GM21515 (cell line): ENCODE measurements around the gene MYO1D.
"Not testable (repeated sequence)": the region's sequence is repeated elsewhere in the genome, so short reads cannot be mapped to it uniquely, and the experiment has no call there.

Experiments used
- ATAC-seq: cut with Tn5 transposase; IDR thresholded peaks from one replicate; pipeline ENCODE4 v1.9.1; 2021; ENCODE audit not compliant: unreplicated experiment

The MYO1D gene

DNA sequence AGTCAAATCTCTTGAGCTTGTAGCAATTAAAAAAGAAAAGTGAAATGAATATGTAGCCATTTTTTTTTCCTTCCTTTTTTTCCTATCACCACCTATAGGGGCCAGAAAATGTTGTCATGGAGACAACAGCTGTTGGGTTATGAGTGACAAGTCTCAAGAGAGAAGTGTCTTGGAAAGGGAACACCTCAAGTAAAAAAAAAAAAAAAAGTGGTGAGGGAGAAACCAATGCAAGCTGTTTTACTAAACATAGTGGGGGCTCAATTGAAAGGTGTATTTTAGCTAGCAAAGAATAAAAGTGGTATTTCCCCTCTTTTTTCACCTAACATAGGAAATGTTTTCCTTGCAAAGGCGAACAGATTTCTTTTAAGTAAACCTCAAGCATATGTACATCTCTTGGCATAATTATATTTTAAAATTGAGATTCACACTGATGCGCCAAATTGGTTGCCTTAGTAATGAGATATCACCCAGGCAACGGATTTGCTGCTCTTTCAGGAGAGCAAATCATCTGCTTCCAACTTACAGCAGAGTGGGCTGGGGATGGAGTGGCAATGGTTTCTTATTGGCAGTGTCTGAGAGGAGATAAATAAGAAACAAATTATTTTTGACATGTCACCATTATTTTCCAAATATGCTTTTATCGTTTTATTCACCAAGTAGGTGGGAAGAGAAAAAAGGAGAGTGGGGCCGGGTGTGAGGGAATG lies 183.6 kb downstream of the MYO1D start:
- no peak for ATAC-seq

DNA sequence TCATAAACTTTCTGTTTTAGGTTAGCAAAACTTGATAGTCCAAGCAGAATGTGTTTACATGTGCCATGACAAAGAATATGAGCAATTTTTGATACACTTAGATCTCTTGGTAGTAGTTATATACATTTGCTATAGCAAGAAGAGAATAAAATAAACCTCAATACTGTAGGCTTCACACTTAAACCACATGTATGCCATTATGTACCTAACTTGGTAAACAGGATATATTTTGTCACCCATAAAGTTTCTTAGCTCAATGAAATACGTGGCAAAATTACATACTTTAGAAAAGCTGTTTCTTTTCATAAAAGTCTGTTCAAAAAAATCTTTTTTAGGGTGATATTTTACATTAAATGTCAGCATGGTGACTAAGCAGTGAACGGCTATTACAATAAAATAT lies 184.7 kb downstream of the MYO1D start:
- no peak for ATAC-seq

DNA sequence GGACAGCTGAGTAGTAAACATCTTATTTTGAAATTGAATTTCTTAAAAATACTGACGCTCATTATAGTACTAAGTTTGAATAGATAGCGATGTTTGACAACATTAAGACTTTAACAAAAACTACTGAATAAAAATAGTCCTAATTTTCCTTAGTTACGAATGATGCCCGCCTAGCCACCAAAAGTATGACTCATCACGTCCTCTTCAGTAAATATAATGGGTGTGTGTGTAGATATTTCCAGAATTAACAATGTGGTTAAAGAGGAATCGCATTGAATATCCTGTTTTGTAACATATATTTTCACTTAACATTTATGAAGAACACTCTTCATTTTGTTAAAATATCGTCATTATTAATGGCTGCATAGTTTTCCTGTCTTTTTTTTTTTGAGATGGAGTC lies 187.6 kb downstream of the MYO1D start:
- ATAC-seq = no peak

DNA sequence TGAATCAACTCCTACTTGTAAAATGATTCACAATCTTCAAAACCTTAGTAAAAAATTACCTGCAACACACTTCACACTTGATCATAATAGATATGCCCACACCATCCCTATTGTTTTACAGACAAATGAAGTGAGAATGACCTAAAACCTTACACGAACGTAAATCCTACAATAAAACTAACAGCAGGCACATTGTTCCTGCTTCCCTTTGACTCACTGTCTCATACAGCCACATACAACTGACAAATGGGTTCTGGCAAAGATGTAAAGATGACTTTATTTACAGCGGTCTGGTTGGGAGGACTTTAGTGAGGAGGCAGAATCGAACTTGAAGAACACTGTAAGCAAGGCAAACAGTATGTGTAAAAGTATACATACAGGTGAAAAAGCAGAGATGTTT lies 188.7 kb downstream of the MYO1D start:
- ATAC-seq = no peak

DNA sequence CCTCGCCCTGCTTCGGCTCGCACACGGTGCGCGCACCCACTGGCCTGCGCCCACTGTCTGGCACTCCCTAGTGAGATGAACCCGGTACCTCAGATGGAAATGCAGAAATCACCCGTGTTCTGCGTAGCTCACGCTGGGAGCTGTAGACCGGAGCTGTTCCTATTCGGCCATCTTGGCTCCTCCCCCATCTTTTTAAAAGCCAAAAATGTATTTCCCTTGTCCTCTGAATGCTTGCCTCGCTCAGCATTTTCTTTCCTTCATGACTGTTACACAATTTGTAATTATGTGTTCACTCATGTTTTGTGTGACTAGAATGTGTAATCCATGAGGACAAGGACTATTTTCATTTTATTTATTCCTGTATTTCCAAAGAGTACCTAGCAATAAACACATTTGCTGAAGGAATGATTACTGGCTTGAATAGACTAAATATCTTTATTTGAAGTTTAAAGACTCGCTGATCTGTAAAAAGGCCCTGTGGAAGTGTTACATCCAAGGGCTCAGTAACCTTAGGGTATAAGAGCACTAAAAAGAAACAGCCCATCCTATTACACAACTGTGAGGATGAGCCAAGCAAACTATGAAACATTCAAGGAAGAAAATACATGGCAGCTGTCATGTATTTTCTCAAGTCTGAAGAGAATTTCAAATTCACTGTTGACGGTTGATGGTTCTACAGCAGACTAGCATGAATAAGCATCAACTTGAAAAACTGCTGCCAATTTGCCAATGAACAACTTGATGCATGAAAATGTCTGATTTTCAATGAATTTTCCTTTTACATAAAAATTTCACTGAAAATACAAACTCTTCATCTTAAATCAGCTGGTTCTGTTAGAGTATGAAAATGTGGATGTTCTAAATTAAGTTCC lies 192.6 kb downstream of the MYO1D start:
- ATAC-seq = no peak

DNA sequence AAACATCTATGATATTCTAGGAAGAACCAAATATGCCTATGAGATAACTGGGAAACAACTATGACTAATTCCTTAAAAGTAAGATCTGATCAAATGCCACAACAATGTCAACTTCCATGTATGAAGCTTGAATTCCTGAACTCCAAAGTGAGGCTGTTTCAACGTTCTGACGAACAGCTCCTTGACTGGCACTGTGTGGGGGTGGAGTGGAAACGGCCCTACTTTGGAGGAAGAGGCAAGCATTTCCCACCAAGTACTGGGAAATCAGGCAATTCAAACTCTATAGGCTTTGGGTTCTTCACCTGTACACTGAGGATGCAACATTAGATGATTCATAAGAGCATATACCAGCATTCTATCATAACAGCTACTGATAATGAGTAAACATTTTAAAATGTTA lies 203.0 kb downstream of the MYO1D start:
- no peak for ATAC-seq

DNA sequence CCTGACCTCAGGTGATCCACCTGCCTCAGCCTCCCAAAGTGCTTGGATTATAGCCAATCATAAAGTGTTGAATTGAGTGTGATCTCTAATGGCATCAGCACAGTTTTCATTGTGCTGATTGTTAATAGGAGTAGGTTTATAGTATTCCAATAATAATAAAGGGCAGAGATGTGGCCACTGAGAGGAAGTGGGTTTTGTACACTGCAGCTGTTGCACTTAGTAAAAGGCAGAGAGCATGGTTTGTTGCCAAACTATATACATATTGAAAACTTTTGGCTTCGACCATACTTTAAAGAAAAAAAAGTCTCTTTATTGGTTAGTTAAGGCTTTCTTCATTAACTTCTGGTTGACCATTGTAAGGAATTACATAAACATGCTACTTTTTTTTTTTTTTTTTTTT lies 204.2 kb downstream of the MYO1D start:
- no peak for ATAC-seq

DNA sequence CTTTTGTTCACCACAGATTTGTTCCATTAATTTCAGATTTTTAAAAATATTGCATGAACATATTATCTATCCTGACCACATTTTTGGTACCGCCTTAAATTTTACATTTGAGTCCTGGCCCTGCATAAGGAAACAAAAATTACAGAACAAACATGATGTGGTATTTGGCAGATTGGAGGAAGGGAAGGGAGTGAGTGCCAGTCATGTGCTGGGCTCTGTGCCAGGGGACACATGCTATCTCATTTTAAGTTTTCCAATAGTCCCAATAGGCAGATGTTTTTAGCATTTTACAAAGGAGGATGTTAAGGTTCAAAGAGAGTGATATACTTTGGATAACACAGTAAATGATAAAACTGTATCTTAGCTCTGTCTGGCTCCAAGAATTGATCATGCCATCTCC lies 205.0 kb downstream of the MYO1D start:
- no peak for ATAC-seq

DNA sequence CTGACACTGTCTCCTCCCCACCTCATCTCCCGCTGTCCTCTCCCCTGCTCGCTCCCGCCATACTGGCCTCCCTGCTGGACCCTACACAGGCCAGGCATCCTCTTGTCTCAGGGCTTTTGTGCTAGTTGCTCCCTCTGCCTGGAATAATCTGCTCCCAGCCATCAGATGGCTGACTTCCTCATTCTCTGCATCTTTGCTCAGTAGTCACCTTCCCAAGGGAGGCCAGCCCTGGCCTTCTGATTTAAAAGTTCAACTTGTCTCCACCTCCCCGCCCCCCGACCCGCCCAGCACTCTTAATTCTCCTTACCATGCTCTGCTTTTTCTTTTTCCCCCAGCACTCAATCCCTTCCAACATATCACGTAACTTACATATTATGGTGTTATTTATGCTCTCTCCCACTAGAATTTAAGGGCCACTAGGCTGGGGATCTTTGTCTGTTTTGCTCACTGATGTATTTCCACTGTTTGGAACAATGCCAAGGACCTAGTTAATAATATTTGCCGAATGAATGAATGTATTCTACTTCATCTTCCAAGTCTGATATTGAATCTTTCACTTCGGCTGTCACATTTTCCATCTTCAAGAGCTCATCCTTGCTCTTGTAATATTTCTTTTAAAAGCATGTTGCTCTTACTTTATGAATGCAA lies 211.9 kb downstream of the MYO1D start:
- ATAC-seq = no peak

DNA sequence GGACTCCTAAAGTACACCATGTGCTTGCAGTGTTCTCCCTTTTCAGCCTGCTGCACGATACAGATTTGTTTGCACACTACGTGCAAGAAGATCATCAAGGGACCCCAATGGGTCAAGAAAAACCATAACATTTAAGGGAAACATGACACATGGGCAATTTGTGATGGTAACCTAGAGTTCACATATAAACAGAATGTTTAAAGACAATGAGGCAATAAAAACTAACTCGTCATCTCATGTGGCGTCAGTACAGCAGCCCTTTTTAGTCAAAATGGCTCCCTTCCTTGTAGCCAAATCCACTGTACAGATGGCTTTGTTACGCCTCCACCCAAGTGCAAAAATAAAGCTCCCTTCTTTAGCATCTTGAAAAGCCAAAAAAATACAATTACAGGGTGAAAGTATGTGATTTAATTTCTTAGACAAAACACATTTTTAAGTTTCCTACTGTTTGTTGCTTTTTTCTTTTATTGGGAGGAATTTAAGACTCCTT lies 216.4 kb downstream of the MYO1D start:
- no peak for ATAC-seq

DNA sequence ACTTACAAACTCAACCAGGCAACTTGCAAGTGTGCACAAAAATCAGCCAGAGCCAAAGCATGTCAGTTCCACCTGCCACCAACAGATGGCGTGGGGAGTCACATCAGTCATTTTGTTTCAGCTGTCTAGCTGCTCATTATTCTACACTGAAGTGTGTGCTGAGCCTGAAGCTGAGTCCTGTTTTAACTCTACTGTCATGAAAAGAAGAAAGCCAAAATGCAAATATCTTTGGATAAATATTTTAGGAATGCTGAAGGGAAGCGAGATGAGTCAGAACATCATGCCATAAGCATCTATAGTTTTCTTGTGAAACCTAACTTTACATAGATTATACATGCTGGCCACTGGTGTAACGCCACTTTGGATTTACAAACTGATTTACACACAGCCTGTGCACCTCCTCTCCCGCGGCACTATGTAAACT lies 217.5 kb downstream of the MYO1D start:
- no peak for ATAC-seq

DNA sequence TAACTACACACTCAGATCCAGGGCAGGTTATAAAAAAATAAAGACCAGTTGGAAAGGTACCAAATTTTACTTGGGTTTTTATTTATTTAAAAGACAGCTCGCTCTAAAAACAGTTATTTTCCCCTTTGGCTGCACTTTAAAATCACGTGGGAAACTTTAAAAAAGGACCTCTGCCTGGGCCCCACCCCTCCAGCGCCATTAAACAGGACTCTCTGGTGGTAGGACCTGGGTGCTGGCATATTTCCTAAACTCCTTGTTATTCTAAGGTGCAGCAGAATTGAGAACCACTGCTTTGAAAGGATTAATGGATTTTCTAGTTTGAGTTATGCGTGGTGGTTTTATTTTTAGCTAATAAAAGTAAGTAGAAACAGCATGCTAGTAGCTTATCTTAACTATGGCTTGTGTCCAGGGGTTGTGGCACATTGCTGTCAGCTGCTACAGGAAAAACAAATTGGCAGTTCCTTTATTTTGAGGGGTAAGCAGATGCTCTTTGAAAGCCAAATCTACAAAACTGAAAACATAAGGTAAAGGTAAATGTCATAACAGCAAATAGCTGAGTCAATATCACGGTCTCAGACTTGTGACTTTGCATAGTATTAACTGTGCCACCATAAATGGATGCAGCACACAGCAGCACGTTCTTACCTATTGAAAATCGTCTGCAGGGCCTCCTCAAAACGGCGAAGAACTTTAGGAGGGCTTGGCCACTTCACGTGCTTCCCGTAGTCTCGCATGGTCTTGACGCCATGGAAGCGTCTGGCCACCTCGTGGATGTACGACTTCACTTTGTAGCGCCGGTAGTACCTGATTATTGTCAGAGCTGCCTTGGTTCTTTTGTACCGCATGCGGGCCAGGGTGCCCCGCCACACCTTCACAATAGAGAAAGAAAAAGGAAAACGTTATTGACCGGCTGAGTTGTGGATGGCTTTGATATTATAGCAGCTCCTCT lies 218.2 kb downstream of the MYO1D start:
- ATAC-seq = no peak

DNA sequence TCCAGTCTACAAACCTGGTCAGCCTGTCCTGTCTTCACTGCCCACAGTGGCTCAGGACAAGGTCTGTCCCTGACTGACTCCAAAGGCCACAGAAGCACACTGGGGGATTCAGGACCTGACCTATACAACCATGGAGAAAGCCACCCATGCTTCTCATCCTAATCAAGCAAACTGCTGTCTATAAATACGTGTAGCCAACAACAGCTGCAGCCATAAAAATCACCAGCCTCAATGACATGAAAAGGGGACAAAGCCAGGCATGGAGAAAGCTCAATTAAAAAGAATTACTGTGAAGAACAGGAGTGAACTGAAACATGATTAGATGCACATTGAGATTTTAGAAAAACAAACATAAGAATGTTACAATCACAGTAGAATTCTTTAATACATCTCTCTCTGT lies 220.0 kb downstream of the MYO1D start:
- no peak for ATAC-seq

DNA sequence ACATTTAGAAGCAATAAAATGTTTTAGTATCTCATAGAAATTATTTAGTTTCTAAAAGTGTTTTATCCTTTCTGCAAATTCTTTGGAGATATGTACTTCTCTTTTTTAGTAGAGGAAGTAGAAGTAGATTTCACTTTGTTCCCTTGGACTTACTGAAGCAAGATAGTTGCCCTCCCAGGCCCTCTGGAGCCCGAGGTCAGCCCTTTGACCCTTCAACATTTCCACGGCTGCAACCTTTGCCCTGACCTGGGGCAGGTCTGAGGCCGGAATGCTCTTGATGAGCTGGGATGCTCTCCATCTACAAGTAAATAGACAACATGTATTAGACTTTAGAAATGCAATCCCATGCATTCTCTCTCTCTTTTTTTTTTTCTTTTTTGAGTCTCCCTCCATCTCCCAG lies 222.6 kb downstream of the MYO1D start:
- no peak for ATAC-seq

DNA sequence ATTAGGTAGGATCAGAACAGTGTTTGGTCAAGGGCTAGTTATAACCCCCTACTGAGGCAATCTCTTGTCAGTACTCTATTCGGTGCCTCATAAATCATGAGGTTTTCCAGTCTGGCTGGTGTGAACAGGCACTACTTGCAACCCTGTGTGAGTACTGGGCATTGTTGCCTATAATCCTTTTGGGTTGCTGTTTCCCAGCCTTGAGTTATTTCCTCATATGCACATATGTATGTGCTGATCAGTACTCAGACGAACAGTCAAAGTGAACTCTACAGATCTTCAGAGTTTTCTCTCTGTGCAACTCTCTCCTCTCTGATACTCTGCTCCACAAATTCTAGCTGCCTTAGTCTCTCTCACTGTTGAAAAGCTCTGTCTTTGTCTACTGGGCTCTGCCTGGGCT lies 225.8 kb downstream of the MYO1D start:
- ATAC-seq = no peak

DNA sequence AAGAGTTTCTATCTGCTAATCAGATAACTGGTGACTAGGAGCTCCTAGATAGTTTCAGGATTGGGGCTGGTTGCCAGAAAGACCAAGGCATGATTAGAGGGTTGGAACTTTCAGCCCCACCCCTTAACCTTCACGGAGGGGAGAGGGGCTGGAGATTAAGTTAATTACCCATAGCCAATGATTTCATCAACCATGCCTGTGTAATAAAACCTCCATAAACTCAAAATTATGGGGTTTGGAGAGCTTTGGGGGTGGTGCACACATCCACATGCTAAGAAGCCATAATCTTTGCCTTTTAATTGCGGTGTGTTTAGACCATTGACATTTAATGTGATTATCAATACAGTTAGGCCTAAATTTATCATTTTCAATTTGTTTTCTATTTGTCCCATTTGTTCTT lies 228.5 kb downstream of the MYO1D start:
- no peak for ATAC-seq

DNA sequence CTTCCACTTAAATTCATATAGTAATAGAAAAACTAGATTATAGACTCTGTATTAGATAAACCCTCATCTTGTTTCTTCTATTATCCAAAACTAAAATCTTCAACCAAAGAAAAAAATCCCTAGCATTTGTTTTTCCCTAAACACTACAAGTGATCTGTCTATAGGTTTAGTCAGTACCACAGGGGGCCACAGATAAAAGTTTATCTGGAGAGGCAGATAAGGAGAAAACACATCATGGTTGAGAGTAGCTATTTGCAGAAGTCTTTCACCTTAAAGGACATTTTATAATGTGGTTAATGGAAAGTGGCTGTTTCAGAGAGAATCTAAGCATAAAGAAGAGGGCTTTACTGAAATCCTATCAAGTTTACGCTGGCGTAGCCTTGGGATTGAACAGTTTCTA lies 230.0 kb downstream of the MYO1D start:
- ATAC-seq = no peak

DNA sequence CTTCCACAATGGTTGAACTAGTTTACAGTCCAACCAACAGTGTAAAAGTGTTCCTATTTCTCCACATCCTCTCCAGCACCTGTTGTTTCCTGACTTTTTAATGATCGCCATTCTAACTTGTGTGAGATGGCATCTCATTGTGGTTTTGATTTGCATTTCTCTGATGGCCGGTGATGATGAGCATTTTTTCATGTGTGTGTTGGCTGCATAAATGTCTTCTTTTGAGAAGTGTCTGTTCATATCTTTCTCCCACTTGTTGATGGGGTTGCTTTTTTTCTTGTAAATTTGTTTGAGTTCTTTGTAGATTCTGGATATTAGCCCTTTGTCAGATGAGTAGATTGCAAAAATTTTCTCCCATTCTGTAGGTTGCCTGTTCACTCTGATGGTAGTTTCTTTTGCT lies 235.4 kb downstream of the MYO1D start:
- ATAC-seq = not testable (repeated sequence)

DNA sequence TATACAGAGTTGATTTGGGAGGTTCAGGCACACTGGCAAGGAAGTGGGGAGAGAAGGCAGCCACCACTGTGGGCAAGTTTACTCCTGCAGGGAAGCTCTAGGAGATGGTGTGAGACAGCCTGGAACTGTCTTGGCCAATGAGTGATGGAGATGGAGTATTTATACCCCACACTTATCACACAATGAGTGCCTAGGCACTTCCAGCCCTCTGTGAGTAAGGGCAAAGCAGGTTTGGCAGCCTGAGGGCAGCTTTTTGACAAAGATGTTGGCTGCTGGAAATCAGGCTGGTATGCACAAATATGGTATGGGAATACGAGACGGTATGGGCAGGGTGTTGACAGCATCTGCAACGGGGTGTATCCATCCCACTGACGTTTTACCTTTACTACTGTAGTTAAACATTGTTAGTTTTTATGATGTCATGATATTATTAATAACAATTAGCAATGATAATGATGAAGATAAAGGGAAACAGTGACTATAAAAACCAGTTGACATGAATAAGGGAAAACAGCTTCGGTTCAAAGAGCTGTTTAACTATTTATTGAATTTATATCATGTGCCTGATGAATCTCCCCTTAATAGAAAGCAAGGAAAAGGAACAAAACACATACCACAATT lies 240.2 kb downstream of the MYO1D start:
- ATAC-seq = no peak

DNA sequence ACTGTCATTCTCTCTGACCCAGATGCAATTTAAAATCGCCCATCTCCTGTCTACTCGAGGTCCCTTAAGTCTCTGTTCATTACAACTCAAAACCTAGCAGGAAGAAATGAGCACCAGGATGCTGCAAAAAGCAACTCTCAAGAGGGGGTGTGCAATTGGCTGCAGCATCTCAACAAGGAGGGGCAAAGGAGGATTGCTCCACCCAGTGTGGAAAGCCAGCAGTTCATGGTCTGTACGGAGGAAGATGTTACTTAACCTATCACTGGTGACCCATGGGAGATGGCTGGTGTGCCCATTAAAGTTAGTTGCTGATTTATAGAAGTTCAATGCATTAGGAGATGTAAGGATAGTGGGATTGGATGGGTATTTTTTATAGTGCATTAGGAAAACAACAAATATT lies 242.8 kb downstream of the MYO1D start:
- no peak for ATAC-seq
